HepG2 (cell line): ENCODE measurements around the gene ZC3H4. TPM values are rescaled to one million over a fixed set of nuclear protein-coding genes. Genes with fewer than 3 reads are reported as not detected.

Experiments
- AHDC1 ChIP-seq: sonication (generic); formaldehyde crosslinking; IDR thresholded peaks from 2 replicates; pipeline ENCODE4 v1.5.1; 2020; ENCODE audit warnings: mild to moderate bottlenecking, missing genetic modification reagents, borderline replicate concordance
- BHLHE40 ChIP-seq: IDR thresholded peaks from 2 replicates; pipeline ENCODE4 v1.6.1; 2011; ENCODE audit warnings: low read length, improper control_type of control experiment
- KMT2B ChIP-seq: IDR thresholded peaks from 2 replicates; pipeline ENCODE4 v1.6.1; 2016; ENCODE audit warnings: missing genetic modification reagents, missing compliant biosample characterization
- MTERF4 ChIP-seq: sonication (generic); formaldehyde crosslinking; IDR thresholded peaks from 2 replicates; pipeline ENCODE4 v1.8.0; 2023; ENCODE audit warnings: mild to moderate bottlenecking, missing genetic modification reagents
- NFAT5 ChIP-seq: sonication (generic); formaldehyde crosslinking; IDR thresholded peaks from 2 replicates; pipeline ENCODE4 v1.4.0; 2020; ENCODE audit warnings: missing genetic modification reagents
- NR2C2 ChIP-seq: sonication (generic); formaldehyde crosslinking; IDR thresholded peaks from 2 replicates; pipeline ENCODE4 v1.4.0; 2020; ENCODE audit warnings: missing genetic modification reagents, mild to moderate bottlenecking, moderate library complexity, borderline replicate concordance
- ONECUT2 ChIP-seq: sonication (generic); formaldehyde crosslinking; IDR thresholded peaks from 2 replicates; pipeline ENCODE4 v1.4.0; 2020; ENCODE audit warnings: missing genetic modification reagents
- PHF8 ChIP-seq: sonication (generic); formaldehyde crosslinking; IDR thresholded peaks from 2 replicates; pipeline ENCODE4 v1.5.0; 2020; ENCODE audit warnings: missing genetic modification reagents
- PLSCR1 ChIP-seq: sonication (generic); formaldehyde crosslinking; IDR thresholded peaks from 2 replicates; pipeline ENCODE4 v1.5.0; 2020; ENCODE audit warnings: missing genetic modification reagents, mild to moderate bottlenecking, borderline replicate concordance
- RBFOX2 ChIP-seq: fragments of 200-400 bp; formaldehyde crosslinking; IDR thresholded peaks from 2 replicates; pipeline ENCODE4 v1.6.1; 2017; ENCODE audit warnings: low read depth, mild to moderate bottlenecking, low read length
- ZMYM4 ChIP-seq: sonication (generic); formaldehyde crosslinking; IDR thresholded peaks from 2 replicates; pipeline ENCODE4 v1.8.1; 2023; ENCODE audit warnings: mild to moderate bottlenecking, missing genetic modification reagents
- ZNF124 ChIP-seq: sonication (generic); formaldehyde crosslinking; IDR thresholded peaks from 2 replicates; pipeline ENCODE4 v1.4.0; 2020; ENCODE audit warnings: missing genetic modification reagents
- ZNF24 ChIP-seq: fragments of 450-650 bp; IDR thresholded peaks from 2 replicates; pipeline ENCODE4 v1.6.1; 2017; ENCODE audit warnings: antibody characterized with exemption, mild to moderate bottlenecking
- ZNF510 ChIP-seq: sonication (generic); formaldehyde crosslinking; IDR thresholded peaks from 2 replicates; pipeline ENCODE4 v1.4.0; 2020; ENCODE audit warnings: low read depth, mild to moderate bottlenecking, missing genetic modification reagents
- ZNF556 ChIP-seq: sonication (generic); formaldehyde crosslinking; IDR thresholded peaks from 2 replicates; pipeline ENCODE4 v1.4.0; 2020; ENCODE audit warnings: mild to moderate bottlenecking, missing genetic modification reagents, borderline replicate concordance
- ZNF614 ChIP-seq: IDR thresholded peaks from 2 replicates; pipeline ENCODE4 v1.6.1; 2018; ENCODE audit warnings: missing biosample characterization, missing genetic modification reagents, inconsistent platforms, borderline replicate concordance
- ZNF629 ChIP-seq: sonication (generic); formaldehyde crosslinking; conservative IDR thresholded peaks from 2 replicates; pipeline ENCODE4 v1.5.0; 2020; ENCODE audit warnings: missing genetic modification reagents
- ZNF749 ChIP-seq: sonication (generic); formaldehyde crosslinking; IDR thresholded peaks from 2 replicates; pipeline ENCODE4 v1.8.0; 2022; ENCODE audit warnings: mild to moderate bottlenecking, missing genetic modification reagents, moderate library complexity, borderline replicate concordance
- polyA plus RNA-seq, 8 experiments: library from polyadenylated mRNA; depleted of rRNA in 3 of 8; stranded (reverse) in 7 of 8; unstranded in 1 of 8; fragments of >200 nt; fragmentation: Illumina TruSeq in 4 of 8; extraction: Trizol in 4 of 8; gene quantifications; 2 replicates each; pipeline versions ENCODE4 v1.2.1 to v1.2.3, GENCODE V29; 2011 to 2016; ENCODE audit warnings: low read depth in 4 of 8, missing spikeins in 1 of 8, mixed read lengths in 1 of 8; ENCODE audit not compliant: insufficient read depth in 1 of 8
- total RNA-seq, 5 experiments: library from RNA; depleted of rRNA; stranded (reverse); fragments of >200 nt; fragmentation: Illumina TruSeq; extraction: Trizol; gene quantifications; 2 replicates each; pipeline ENCODE4 v1.2.3, GENCODE V29; 2016; ENCODE audit warnings: low read depth in 1 of 5

Gene ZC3H4
- total and polyA plus RNA-seq, 2 of the 13 experiments (the other 11 are each of a cell fraction or from before 2014, with no cell fraction given), result 1.8 to 10.7 TPM

GRCh38 chr19:47047763-47048405, 65.7 kb downstream of the ZC3H4 start (continued):
- TF ChIP-seq PLSCR1 (no peak), ZNF629 (CRISPR knock-in tag) (no peak), ZMYM4 (CRISPR knock-in tag) (no peak; the same call in 1 of the 2 replicates), BHLHE40 (no peak), ZNF24 (no peak), RBFOX2 (no peak), ONECUT2 (CRISPR knock-in tag) (no peak), ZNF556 (no peak; the same call in 1 of the 2 replicates), ZNF749 (no peak), ZNF614 (CRISPR knock-in tag) (no peak), AHDC1 (CRISPR knock-in tag) (no peak), PHF8 (peak; percentile 26; the same call in 1 of the 2 replicates), MTERF4 (CRISPR knock-in tag) (no peak), KMT2B (CRISPR knock-in tag) (no peak), ZNF510 (CRISPR knock-in tag) (no peak), ZNF124 (CRISPR knock-in tag) (no peak), NR2C2 (CRISPR knock-in tag) (no peak), NFAT5 (no peak)
